Measurements from ENCODE around the gene NME3. TPM values are rescaled to one million over a fixed set of nuclear protein-coding genes. Genes with fewer than 3 reads are reported as not detected.
A peak's percentile ranks its signal among the peaks of the same experiment; 100 is the strongest.

Gene NME3
- polyA plus RNA-seq, 3 donors: 57.7 to 80.2 (median 74.7) TPM

- H3K27ac Mint-ChIP-seq: no peak overlapping the region
Measured at GRCh38 chr16:1758923-1759322, 12.4 kb downstream of the NME3 start.

GRCh38 chr16:1757714-1758461, 13.5 kb downstream of the NME3 start:
- Histone ChIP-seq H4K20me1 (ENCODE audit: insufficient read depth, low read length) (peaks cover 10% of the 10 kb centered on the region), H3K9ac (ENCODE audit: insufficient read depth, low read length, poor library complexity, severe bottlenecking) (no peak overlapping the region), H3K9me3 (replicated peaks in 1 of 2; ENCODE audit: control insufficient read depth in 1 of 2, insufficient read depth in 1 of 2, low read length in 2 of 2) (no peaks in the 10 kb centered on the region), H3K27ac (ENCODE audit: low read depth in 1 of 2, low read length in 2 of 2) (no peak overlapping the region), H3K79me2 (ENCODE audit: insufficient read depth, low read length) (no peaks in the 10 kb centered on the region), H3K4me1 (ENCODE audit: control insufficient read depth in 1 of 2, insufficient read depth in 2 of 2, low read length in 2 of 2) (no peaks in the 10 kb centered on the region), H3K4me3 (replicated peaks in 1 of 3; ENCODE audit: low read depth in 2 of 3, low read length in 3 of 3) (no peak overlapping the region), H3K27me3 (ENCODE audit: control insufficient read depth in 2 of 2, insufficient read depth in 2 of 2, low read length in 2 of 2) (no peaks in the 10 kb centered on the region), H2AFZ (ENCODE audit: insufficient read depth, low read depth, low read length, poor library complexity, severe bottlenecking) (no peak overlapping the region), H3K4me2 (replicated peaks; ENCODE audit: extremely low read depth, low read length, poor library complexity, severe bottlenecking) (no peak overlapping the region), H3K36me3 (replicated peaks in 1 of 2; ENCODE audit: control insufficient read depth in 1 of 2, insufficient read depth in 2 of 2, low read length in 2 of 2) (peaks cover 58 to 83% of the 10 kb centered on the region in 2 donors)
- Mint-ChIP-seq H3K4me3 (no peak overlapping the region), H3K4me1 (no peaks in the 10 kb centered on the region), H3K27ac (peak overlapping the region in 1 of 7 donors; percentile 53), H3K36me3 (peaks cover 46 to 87% of the 10 kb centered on the region in 2 donors), H3K27me3 (ENCODE audit: low read depth in 3 of 3) (peaks cover 0 to 3% (median 2%) of the 10 kb centered on the region in 3 donors), H3K9me3 (peaks cover 0 to 2% (median 0%) of the 10 kb centered on the region in 7 donors)
- intact Hi-C loops (cut with micrococcal nuclease): no loop called here
- TF ChIP-seq CTCF (IDR thresholded peaks at IDR 0.05): no peak
- no peak for DNase-seq
- WGBS (ENCODE audit: insufficient coverage): 98% methylated on average over 28 of the region's 37 CpGs

More at GRCh38 chr16:1758923-1759322, 12.4 kb downstream of the NME3 start:
- H3K36me3 Mint-ChIP-seq: peaks cover 45 to 85% of the 10 kb centered on the region in 2 donors
- Histone ChIP-seq H3K4me2 (replicated peaks; ENCODE audit: extremely low read depth, low read length, poor library complexity, severe bottlenecking) (no peak overlapping the region), H3K4me1 (ENCODE audit: control insufficient read depth in 1 of 2, insufficient read depth in 2 of 2, low read length in 2 of 2) (no peaks in the 10 kb centered on the region), H3K27ac (ENCODE audit: low read depth in 1 of 2, low read length in 2 of 2) (no peak overlapping the region), H3K79me2 (ENCODE audit: insufficient read depth, low read length) (no peaks in the 10 kb centered on the region), H3K9me3 (replicated peaks in 1 of 2; ENCODE audit: control insufficient read depth in 1 of 2, insufficient read depth in 1 of 2, low read length in 2 of 2) (no peaks in the 10 kb centered on the region), H3K4me3 (replicated peaks in 1 of 3; ENCODE audit: low read depth in 2 of 3, low read length in 3 of 3) (no peak overlapping the region), H2AFZ (ENCODE audit: insufficient read depth, low read depth, low read length, poor library complexity, severe bottlenecking) (no peak overlapping the region), H4K20me1 (ENCODE audit: insufficient read depth, low read length) (peaks cover 15% of the 10 kb centered on the region), H3K36me3 (replicated peaks in 1 of 2; ENCODE audit: control insufficient read depth in 1 of 2, insufficient read depth in 2 of 2, low read length in 2 of 2) (peaks cover 63 to 84% of the 10 kb centered on the region in 2 donors), H3K9ac (ENCODE audit: insufficient read depth, low read length, poor library complexity, severe bottlenecking) (no peak overlapping the region), H3K27me3 (ENCODE audit: control insufficient read depth in 2 of 2, insufficient read depth in 2 of 2, low read length in 2 of 2) (no peaks in the 10 kb centered on the region)
- no peaks in the 10 kb centered on the region for H3K4me1 Mint-ChIP-seq
- DNase-seq: no peak
- H3K27me3 Mint-ChIP-seq (ENCODE audit: low read depth in 3 of 3): peaks cover 0 to 3% (median 2%) of the 10 kb centered on the region in 3 donors
- no peak overlapping the region for H3K4me3 Mint-ChIP-seq
- H3K9me3 Mint-ChIP-seq: peaks cover 0 to 2% (median 0%) of the 10 kb centered on the region in 7 donors
- 95% methylated on average over 13 of the region's 18 CpGs for WGBS (ENCODE audit: insufficient coverage)
- no peak for TF ChIP-seq CTCF (IDR thresholded peaks at IDR 0.05)
- intact Hi-C loops (cut with micrococcal nuclease): no loop called here

Data from CD14-positive monocyte (primary cell).